HL-60 (cell line): ENCODE data around the gene KDM1B.

Experiments used
- DNase-seq, 2 experiments: peaks; one replicate each; pipeline ENCODE4 v3.0.0-alpha.2; 2010 to 2020; ENCODE audit warnings: low read depth in 1 of 2, low spot score in 1 of 2
- H3K27ac ChIP-seq: fragments of 250-450 bp; sonication (Bioruptor Pico); replicated peaks from 2 replicates; pipeline ENCODE4 v1.5.1; 2020; ENCODE audit warnings: mild to moderate bottlenecking, moderate library complexity
- H3K27me3 ChIP-seq: fragments of 250-450 bp; sonication (Bioruptor Pico); 2 replicates; pipeline ENCODE4 v1.5.1; 2021; ENCODE audit warnings: mild to moderate bottlenecking, moderate library complexity; ENCODE audit not compliant: insufficient read depth, poor library complexity, severe bottlenecking
- H3K4me3 ChIP-seq: replicated peaks from 2 replicates; pipeline ENCODE4 v1.5.1; 2011; ENCODE audit warnings: mild to moderate bottlenecking, control low read depth, low read length; ENCODE audit not compliant: insufficient read depth
- CTCF ChIP-seq: IDR thresholded peaks from one replicate; pipeline ENCODE4 v1.5.1; 2011; ENCODE audit warnings: low read length, control low read depth, inconsistent platforms; ENCODE audit not compliant: insufficient read depth
- GABPA ChIP-seq: IDR thresholded peaks from 2 replicates; pipeline ENCODE4 v1.6.1; 2012; ENCODE audit warnings: low read depth
- POLR2AphosphoS5 ChIP-seq: IDR thresholded peaks from 2 replicates; pipeline ENCODE4 v1.6.1; 2012; ENCODE audit warnings: low read depth
- REST ChIP-seq: IDR thresholded peaks from 2 replicates; pipeline ENCODE4 v1.6.1; 2012; ENCODE audit warnings: low read depth; ENCODE audit not compliant: insufficient replicate concordance
- SPI1 ChIP-seq: IDR thresholded peaks from 2 replicates; pipeline ENCODE4 v1.6.1; 2012; ENCODE audit warnings: low read depth, mild to moderate bottlenecking, borderline replicate concordance

KDM1B gene

DNA sequence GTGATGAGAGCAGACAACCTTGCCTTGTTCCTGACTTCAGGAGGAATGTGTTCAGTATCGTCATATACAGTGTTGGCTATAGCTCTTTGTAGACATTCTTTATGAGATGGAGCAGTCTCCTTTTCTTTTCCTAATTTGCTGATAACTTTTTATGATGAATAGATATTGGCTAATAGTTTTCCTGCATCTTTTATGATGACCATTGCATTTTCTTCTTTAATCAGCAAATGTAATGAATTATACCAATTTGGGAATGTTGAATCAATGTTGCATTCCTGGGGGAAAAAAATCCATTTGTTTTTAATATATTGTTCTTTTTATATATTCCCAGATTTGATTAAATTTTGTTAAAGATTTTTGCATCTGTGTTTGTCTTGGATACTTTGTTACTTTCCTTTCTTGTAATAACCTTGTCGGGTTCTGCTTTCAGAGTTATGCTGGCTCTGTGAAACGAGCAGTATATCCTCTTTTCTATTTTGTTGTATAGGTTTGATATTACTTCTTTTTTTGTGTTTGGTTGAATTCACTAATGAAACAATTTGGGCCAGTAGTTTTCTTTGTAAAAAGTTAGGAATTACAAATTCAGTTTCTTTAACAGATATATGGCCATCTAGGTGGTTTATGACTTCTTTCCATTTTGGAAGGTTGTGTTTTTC lies 23.9 kb downstream of the KDM1B start:
- TF ChIP-seq REST (no peak), POLR2AphosphoS5 (no peak), SPI1 (no peak), GABPA (no peak), CTCF (no peak)
- no peak overlapping the region for H3K4me3 ChIP-seq
- no peak for DNase-seq
- H3K27ac ChIP-seq: peak overlapping the region; percentile 7; the same call in 1 of the 2 replicates
- H3K27me3 ChIP-seq: no peaks in the 10 kb centered on the region

GRCh38 chr6:18179770-18180356 lies 24.6 kb downstream of the KDM1B start:
- H3K27ac ChIP-seq: no peak overlapping the region
- no peaks in the 10 kb centered on the region for H3K27me3 ChIP-seq
- peak; percentile 74; the same call in 1 of the 2 replicates for TF ChIP-seq SPI1
- TF ChIP-seq CTCF: no peak
- peak in 1 of 2 experiments; percentile 56 for DNase-seq
- no peak overlapping the region for H3K4me3 ChIP-seq

DNA sequence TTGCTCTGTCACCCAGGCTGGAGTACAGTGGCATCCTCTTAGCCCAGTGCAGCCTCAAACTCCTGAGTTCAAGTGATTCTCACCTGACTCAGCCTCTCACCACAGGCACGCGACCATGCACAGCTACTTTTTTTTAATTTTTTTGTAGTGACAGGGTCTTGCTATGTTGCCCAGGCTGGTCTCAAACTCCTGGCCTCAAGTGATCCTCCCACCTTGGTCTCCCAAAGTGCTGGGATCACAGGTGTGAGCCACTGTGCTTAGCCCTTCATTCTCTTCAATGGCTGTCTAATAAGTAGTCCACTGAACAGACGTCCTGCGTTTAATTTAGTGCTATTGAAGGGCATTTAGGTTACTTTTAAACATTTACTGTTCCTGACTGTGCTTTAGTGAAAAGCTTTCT lies 27.3 kb downstream of the KDM1B start:
- Histone ChIP-seq H3K4me3 (no peak overlapping the region), H3K27me3 (no peaks in the 10 kb centered on the region), H3K27ac (no peak overlapping the region)
- no peak for TF ChIP-seq SPI1
- no peak for TF ChIP-seq REST
- no peak for TF ChIP-seq POLR2AphosphoS5
- no peak for TF ChIP-seq GABPA
- TF ChIP-seq CTCF: no peak
- no peak for DNase-seq

DNA sequence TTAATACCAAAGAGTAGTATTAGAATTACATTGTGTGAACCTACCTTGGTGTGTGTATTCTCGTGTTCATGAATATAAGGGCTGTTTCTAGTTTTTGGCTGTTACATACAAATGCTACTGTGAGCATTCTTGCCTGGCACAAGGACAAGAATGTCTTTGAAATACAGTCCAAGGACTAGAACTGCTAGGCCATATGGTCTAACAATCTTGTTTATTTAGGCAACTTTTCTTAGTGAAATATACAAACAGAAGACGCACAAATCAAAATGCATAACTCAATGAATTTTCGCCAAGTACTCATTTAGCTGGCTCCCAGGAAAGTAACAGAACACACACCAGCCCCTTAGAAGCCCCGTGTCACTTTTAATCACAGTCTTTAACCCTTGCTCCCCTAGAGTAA lies 28.5 kb downstream of the KDM1B start:
- TF ChIP-seq GABPA (no peak), REST (no peak), SPI1 (no peak), CTCF (no peak), POLR2AphosphoS5 (no peak)
- no peak overlapping the region for H3K4me3 ChIP-seq
- no peaks in the 10 kb centered on the region for H3K27me3 ChIP-seq
- H3K27ac ChIP-seq: no peak overlapping the region
- DNase-seq: no peak
